Measurements from ENCODE around the gene PPAN.

Gene PPAN

GRCh38 chr19:10092648-10093294 lies 13.4 kb upstream of the PPAN start:
- no peak for DNase-seq (ENCODE audit: low spot score)

GRCh38 chr19:10093295-10094186 lies 12.6 kb upstream of the PPAN start:
- DNase-seq (ENCODE audit: low spot score) = no peak

- no peak for DNase-seq (ENCODE audit: low spot score)
Observed at GRCh38 chr19:10095622-10095947, 10.6 kb upstream of the PPAN start.

- peak; percentile 61 for DNase-seq (ENCODE audit: low spot score)
Observed at GRCh38 chr19:10095948-10096614, 10.1 kb upstream of the PPAN start.

DNA sequence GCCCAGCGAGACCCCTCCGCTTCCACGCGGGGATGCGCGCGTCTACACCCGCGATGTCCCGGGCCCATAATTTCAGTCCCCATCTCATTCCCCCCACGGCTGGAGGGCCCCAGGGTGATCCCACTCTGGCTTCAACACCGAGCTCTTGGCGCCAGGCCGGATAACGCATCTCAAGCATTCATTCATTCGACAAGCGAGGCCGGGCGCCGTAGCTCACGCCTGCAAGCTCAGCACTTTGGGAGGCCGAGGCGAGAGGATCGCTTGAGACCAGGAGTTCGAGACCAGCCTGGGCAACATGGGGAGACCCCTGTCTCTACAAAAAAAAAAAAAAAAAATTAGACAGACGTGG lies 9.6 kb upstream of the PPAN start:
- no peak for DNase-seq (ENCODE audit: low spot score)

- no peak for DNase-seq (ENCODE audit: low spot score)
Observed at GRCh38 chr19:10100163-10100785, 5.9 kb upstream of the PPAN start.

GRCh38 chr19:10102787-10103236 lies 3.4 kb upstream of the PPAN start:
- no peak for DNase-seq (ENCODE audit: low spot score)

DNA sequence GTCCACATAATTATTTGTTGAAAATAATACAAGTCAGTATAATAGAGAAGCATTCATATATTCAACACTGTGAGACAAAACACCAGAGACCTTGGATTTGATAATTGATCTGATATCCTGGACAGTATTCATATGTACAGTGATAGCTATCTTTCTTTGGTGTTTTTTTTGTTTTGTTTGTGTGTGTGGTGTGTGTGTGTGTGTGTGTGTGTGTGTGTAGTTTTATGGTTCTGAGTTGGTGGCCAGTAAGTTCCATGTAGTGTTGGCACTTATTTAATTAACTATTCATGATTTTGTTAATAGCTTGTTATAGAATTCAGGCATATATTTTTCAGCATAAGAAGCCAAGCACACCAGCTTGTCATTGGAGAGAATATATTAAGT lies 2.0 kb upstream of the PPAN start:
- DNase-seq (ENCODE audit: low spot score) = no peak

GRCh38 chr19:10104665-10105508 lies 1.3 kb upstream of the PPAN start:
- DNase-seq (ENCODE audit: low spot score) = no peak

- no peak for DNase-seq (ENCODE audit: low spot score)
Observed at GRCh38 chr19:10105509-10106099, 558 bp upstream of the PPAN start.

GRCh38 chr19:10107254-10107653 lies 1.1 kb downstream of the PPAN start:
- no peak for DNase-seq (ENCODE audit: low spot score)

DNA sequence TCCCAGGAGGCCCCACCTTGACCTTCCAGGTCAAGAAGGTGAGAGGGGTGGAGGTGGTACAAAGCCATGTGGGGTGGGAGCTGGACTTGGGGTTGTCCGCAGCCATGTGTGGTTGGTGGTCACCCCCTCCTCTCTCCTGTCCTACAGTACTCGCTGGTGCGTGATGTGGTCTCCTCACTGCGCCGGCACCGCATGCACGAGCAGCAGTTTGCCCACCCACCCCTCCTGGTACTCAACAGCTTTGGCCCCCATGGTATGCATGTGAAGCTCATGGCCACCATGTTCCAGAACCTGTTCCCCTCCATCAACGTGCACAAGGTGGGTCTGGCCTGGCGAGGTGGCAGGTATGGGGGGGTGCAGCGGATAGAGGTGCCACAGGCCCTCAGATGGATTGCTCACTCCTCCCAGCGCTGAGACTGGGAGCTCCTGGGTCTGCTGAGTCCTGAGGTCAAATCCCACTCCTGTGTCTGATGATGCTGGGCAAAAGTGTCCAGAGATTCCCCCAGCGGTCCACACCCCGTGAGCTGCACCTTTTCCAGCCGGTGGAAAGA lies 1.7 kb downstream of the PPAN start:
- DNase-seq (ENCODE audit: low spot score) = no peak

DNA sequence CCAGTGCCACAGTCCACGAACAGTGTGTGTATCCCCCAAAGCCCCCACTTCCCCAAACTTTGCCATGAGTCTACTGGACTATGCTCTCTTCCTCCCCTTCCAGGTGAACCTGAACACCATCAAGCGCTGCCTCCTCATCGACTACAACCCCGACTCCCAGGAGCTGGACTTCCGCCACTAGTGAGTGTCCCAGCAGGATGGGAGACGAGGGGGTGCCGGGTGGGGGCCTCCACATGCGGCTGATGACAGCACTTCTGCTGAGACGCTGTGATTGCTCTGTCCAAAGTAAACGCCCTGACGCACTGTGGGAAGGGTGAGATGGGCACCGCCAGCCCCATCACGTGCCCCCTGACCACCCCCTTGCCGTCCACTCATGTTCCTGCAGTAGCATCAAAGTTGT lies 3.4 kb downstream of the PPAN start:
- DNase-seq (ENCODE audit: low spot score) = no peak

DNA sequence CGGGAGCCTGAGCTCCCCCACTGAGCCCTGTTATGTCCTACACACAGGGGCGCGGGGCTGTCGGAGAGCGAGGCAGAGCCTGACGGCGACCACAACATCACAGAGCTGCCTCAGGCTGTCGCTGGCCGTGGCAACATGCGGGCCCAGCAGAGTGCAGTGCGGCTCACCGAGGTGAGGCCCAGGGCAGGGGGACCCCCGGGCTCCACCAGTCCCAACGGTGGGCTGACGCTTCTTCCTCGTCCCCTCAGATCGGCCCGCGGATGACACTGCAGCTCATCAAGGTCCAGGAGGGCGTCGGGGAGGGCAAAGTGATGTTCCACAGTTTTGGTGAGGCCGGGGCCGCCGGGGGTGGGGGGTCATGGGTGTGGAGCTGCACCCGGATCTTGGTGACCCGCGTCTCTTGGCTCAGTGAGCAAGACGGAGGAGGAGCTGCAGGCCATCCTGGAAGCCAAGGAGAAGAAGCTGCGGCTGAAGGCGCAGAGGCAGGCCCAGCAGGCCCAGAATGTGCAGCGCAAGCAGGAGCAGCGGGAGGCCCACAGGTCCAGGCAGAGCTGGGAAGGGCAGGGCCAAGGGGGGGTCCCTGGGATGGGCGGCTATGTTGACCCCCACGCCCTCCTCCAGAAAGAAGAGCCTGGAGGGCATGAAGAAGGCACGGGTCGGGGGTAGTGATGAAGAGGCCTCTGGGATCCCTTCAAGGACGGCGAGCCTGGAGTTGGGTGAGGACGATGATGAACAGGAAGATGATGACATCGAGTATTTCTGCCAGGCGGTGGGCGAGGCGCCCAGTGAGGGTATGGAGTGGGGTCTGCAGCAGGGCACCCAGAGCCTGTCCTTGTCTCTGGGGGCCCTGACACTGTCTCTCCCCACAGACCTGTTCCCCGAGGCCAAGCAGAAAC lies 4.2 kb downstream of the PPAN start:
- DNase-seq (ENCODE audit: low spot score) = no peak

GRCh38 chr19:10110972-10111317 lies 4.8 kb downstream of the PPAN start:
- DNase-seq (ENCODE audit: low spot score) = no peak

DNA sequence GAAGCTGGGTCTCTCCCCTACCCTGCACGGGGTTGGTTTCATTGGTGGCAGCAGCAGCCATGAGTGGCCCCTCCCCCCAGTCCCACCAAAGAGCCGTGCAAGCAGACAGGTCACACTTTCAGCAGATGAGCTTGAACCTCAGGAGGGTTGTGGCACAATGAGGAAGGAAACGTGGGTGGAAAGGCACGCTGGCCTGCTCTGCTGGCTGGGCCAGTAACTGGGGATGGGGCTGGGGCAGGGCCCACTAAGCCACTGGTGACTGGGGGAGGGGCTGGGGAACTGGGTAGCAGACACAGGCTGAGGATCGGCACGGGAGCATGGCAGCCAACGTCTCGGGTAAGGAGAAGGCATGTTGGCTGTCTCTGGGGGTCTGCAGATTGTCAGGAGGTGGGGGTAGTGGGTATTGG lies 5.2 kb downstream of the PPAN start, which contains the start of gene P2RY11:
P2RY11 (plus strand) TSS at position 289 of the 407 bp plus-strand sequence; CDS start at position 318, 29 bp downstream.
- no peak for DNase-seq (ENCODE audit: low spot score)

GRCh38 chr19:10112037-10112761 lies 6.0 kb downstream of the PPAN start:
- DNase-seq (ENCODE audit: low spot score) = no peak

- peak; percentile 52 for DNase-seq (ENCODE audit: low spot score)
Observed at GRCh38 chr19:10112895-10113591, 6.9 kb downstream of the PPAN start.

- DNase-seq (ENCODE audit: low spot score) = no peak
Observed at GRCh38 chr19:10113592-10113963, 7.4 kb downstream of the PPAN start.
